ENCODE results near the gene CNKSR3.

CNKSR3 gene

DNA sequence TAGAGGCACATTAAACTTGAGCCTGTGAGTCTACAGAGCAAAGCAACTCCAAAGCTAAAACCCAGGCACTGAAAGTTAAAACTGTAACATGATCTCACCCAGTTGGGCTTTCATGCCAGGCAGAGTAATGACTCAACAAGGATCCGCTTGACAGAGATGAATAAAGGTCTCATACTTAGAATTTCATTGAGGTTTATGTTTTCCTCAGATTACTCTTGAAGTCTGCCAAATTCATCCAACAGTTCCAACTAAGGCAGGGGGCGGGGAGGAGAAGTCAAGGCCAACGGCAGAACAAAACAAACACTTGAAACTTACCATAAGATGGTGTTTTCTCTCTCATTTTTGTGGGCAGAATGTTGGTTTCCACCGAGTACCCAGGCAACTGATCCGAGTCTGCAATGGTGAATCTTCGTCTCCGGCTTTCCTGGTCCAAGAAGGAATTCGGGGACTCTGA is 99.8 kb downstream of the CNKSR3 start:
- TF ChIP-seq, protein P1, sequence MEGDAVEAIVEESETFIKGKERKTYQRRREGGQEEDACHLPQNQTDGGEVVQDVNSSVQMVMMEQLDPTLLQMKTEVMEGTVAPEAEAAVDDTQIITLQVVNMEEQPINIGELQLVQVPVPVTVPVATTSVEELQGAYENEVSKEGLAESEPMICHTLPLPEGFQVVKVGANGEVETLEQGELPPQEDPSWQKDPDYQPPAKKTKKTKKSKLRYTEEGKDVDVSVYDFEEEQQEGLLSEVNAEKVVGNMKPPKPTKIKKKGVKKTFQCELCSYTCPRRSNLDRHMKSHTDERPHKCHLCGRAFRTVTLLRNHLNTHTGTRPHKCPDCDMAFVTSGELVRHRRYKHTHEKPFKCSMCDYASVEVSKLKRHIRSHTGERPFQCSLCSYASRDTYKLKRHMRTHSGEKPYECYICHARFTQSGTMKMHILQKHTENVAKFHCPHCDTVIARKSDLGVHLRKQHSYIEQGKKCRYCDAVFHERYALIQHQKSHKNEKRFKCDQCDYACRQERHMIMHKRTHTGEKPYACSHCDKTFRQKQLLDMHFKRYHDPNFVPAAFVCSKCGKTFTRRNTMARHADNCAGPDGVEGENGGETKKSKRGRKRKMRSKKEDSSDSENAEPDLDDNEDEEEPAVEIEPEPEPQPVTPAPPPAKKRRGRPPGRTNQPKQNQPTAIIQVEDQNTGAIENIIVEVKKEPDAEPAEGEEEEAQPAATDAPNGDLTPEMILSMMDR (IDR thresholded peaks at IDR 0.05; ENCODE audit: control extremely low read depth, extremely low read depth, low read depth, missing control alignments) = no peak
- no peak for DNase-seq (ENCODE audit: extremely low spot score)
- POLR2A ChIA-PET = no interaction called here
- CTCF ChIA-PET = no interaction called here

DNA sequence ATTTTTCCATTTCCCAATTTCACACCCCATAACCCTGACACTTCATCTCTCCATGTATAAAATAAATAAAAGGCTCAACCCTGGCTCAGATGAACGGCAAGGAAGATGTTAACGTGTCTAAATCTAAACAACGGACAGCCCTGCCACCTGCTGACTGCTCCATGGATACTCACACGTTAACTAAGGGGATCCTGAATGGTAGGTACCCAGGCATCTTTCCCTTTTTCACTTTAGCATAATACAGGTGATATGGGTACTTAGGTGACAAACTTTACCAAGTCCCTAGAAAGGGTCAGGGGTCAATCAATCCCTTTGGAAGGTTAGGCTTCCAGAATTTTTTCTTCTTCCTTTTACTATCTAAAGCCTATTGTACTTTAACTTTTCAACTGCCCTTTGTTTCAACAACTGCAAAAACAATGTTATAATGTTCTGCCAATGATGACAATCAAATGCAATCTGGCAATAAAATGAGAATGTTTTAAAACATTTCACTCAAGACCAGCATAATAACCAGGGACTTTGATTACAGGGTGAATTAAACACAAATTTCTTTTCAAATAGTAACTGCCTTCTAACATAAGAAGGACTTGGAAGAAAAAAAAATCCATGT is 101.5 kb downstream of the CNKSR3 start:
- POLR2A ChIA-PET = no interaction called here

DNA sequence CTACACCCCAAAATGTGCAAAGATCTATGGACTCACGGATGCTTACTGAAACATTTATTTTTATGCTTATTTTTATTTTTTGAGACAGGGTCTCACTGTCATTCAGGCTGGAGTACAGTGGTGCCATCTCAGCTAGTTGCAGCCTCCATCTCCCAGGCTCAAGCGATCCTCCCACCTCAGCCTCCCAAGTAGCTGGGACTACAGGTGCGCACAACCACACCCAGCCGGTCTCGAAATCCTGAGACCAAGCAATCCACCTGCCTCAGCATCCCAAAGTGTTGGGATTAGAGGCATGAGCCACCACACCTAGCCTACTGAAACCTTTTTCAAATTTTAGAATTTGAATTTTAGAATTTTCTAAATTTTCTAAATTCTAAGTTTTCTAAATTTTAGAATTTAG is 103.0 kb downstream of the CNKSR3 start:
- ChIA-PET CTCF (no interaction called here), POLR2A (no interaction called here)
- TF ChIP-seq, protein P1 (IDR thresholded peaks at IDR 0.05; ENCODE audit: control extremely low read depth, extremely low read depth, low read depth, missing control alignments) = no peak
- no peak for DNase-seq (ENCODE audit: extremely low spot score)

More for the DNA sequence above, 101.5 kb downstream of the CNKSR3 start:
- TF ChIP-seq, protein P1 (IDR thresholded peaks at IDR 0.05; ENCODE audit: control extremely low read depth, extremely low read depth, low read depth, missing control alignments) = no peak
- DNase-seq (ENCODE audit: extremely low spot score) = no peak
- CTCF ChIA-PET = no interaction called here

DNA sequence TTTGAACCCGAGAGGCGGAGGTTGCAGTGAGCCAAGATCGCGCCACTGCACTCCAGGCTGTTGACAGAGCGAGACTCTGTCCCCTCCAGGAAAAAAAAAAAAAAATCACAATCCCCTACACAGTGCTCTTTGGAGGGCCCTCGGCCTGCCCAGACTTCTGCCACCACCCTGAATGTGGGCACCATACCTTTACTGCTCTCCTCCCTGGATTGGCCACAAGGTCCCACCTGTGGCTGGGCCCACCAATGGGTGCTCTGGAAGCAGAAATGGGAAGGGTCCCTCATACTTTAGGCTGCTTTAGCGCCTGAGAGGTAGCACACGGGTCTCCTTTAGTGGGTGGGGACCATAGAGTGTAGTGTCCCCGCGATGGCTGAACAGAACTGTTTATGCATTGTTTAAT is 103.6 kb downstream of the CNKSR3 start:
- POLR2A ChIA-PET = no interaction called here
- CTCF ChIA-PET = no interaction called here
- DNase-seq (ENCODE audit: extremely low spot score) = no peak
- TF ChIP-seq, protein P1 (IDR thresholded peaks at IDR 0.05; ENCODE audit: control extremely low read depth, extremely low read depth, low read depth, missing control alignments) = no peak

DNA sequence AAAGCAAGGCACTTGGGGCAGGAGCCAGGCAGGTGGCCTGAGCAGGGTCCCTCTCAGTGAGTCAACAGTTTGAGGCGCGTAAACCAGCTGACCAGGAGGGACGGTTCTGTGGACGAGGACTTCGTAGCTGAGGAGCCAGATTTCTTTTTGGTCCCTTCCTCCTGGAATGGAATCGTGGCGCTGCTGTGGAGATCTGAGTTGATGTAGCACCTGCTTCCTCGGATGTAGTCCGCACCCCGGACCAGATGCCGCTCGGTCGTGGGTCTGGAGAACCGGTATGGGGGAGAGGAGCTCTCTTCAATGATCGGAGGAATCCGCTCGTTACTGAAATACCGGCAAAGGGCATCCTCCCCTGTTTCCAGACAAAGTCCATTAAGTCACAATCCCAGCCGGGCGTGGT is 104.2 kb downstream of the CNKSR3 start:
- DNase-seq (ENCODE audit: extremely low spot score) = no peak
- POLR2A ChIA-PET = no interaction called here
- CTCF ChIA-PET = no interaction called here
- TF ChIP-seq, protein P1 (IDR thresholded peaks at IDR 0.05; ENCODE audit: control extremely low read depth, extremely low read depth, low read depth, missing control alignments) = no peak

DNA sequence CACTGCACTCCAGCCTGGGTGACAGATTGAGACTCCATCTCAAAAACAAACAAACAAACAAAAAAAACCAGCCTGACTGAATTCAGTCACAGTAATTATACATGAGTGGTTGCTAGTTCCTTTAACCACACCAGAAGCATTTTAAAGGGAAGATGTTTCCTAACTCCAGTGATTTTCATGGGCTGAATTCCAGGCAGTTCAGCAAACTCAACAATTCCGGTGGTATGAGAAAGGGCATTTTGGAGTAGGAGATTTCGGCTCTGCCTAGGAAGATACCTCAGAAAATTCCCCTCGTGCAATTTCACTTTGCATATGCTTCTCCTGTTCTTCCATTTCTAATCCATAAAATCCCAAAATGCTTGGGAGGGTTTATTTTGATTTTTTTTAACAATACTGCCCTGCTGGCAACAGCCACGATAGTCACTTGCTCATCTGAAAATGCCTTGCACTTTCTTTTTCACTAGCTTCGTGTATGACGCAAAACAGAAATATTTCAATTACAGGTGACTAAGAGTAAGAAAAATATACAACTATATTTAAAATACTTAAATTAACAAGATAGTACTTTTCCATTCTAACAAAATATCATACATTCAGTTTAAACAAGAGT is 105.6 kb downstream of the CNKSR3 start:
- TF ChIP-seq, protein P1 (IDR thresholded peaks at IDR 0.05; ENCODE audit: control extremely low read depth, extremely low read depth, low read depth, missing control alignments) = no peak
- CTCF ChIA-PET = no interaction called here

More for the DNA sequence above, 105.6 kb downstream of the CNKSR3 start:
- POLR2A ChIA-PET = no interaction called here
- DNase-seq (ENCODE audit: extremely low spot score) = no peak
